ENCODE data around the gene ZNF181. TPM values are rescaled to one million over a fixed set of nuclear protein-coding genes. Genes with fewer than 3 reads are reported as not detected.
"Not testable (repeated sequence)": the region's sequence is repeated elsewhere in the genome, so short reads cannot be mapped to it uniquely, and the experiment has no call there.

ZNF181 gene
- 7.0 TPM for polyA plus RNA-seq (2013, experiment 1 of 2)
- polyA plus RNA-seq (2013, experiment 2 of 2): 7.2 TPM

DNA sequence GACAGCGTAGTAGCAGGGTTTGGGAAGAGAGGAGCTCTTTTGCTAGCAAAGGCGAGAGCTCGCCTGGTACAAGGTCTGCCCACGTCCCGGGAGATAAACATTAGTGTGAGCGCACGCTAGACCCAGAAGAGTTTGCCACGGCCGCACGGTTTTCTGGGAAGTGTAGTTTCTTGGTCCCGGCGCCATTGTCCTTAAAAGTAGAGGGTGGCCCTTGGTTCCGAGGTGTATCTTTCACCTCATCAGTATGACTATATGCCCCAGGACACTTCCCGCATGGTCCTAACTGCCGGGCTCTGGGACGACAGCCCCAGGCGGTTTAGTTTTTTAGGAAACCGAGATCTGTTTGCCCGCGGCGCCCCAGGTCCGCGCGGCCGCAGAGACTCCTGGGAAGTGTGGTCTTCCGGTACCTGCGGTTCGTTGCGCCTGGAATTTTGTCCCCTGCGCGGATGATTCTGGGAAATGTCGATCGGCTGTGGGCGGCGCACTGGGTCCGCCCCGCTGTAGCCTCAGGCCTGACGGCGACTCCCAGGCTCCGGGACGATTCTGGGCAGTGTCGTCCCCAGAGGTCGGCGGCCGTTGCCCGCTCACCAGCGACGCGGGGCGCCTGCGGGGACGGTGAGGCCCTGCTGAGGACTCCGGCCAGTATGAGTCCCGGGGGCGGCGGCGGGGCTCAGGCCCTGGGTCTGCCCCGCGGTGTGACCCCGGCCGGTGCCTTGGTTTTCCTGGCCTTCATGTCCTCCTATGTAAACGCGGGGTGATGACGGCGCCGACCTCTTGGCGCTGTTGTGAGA lies at the start of gene ZNF181:
ZNF181 (plus strand) TSS at position 498 of the 791 bp plus-strand sequence. CDS start 795 bp downstream, outside the sequence.
- Histone ChIP-seq H3K9ac (ENCODE audit: low read length) (peak within 1 kb of the TSS; percentile 82), H3K4me3 (ENCODE audit: low read length) (peak within 1 kb of the TSS; percentile 83), H3K36me3 (ENCODE audit: control insufficient read depth, insufficient read depth, low read length) (no peaks in the 10 kb centered on the region), H4K5ac (ENCODE audit: low read length) (no peak within 1 kb of the TSS), H3K27ac (ENCODE audit: low read depth, low read length) (peak within 1 kb of the TSS; percentile 75), H2BK15ac (replicated peaks; ENCODE audit: low read depth) (no peak within 1 kb of the TSS), H4K8ac (ENCODE audit: low read depth, low read length) (no peak within 1 kb of the TSS), H3K27me3 (ENCODE audit: insufficient read depth, low read length, poor library complexity) (no peaks in the 10 kb centered on the region), H3K56ac (ENCODE audit: low read length) (peak within 1 kb of the TSS; percentile 92), H2AK5ac (ENCODE audit: low read length) (no peak within 1 kb of the TSS), H3K4ac (ENCODE audit: low read depth, low read length) (peak within 1 kb of the TSS; percentile 29), H3K4me1 (ENCODE audit: control insufficient read depth, low read depth, low read length) (peaks cover 4% of the 10 kb centered on the region), H2BK5ac (ENCODE audit: low read length) (peak within 1 kb of the TSS; percentile 66), H3K18ac (ENCODE audit: low read length) (peak within 1 kb of the TSS; percentile 63), H3K23ac (ENCODE audit: low read length) (no peak within 1 kb of the TSS), H3K4me2 (ENCODE audit: low read length) (peak within 1 kb of the TSS; percentile 95), H3K79me2 (ENCODE audit: control insufficient read depth, insufficient read depth, low read length) (no peaks in the 10 kb centered on the region), H3K79me1 (ENCODE audit: low read length) (no peaks in the 10 kb centered on the region), H2BK120ac (ENCODE audit: low read depth, low read length) (no peak within 1 kb of the TSS)
- no CpG with 5 or more reads among the region's 67 CpGs for WGBS (ENCODE audit: extremely low coverage, insufficient coverage, low lambda C conversion rate)
- DNase-seq: peak; percentile 97

DNA sequence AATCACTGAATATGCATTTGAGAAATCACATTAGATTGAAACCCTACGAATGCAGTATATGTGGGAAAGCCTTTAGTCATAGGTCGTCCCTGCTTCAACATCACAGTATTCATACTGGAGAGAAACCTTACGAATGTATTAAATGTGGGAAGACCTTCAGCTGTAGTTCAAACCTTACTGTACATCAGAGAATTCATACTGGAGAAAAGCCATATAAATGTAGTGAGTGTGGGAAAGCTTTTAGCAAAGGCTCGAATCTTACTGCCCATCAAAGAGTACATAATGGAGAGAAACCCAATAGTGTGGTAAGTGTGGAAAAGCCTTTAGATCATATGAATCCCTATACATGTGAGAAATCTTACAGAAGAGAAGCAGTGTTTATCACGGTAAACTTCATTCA lies 48.8 kb upstream of the ZNF181 start:
- H3K36me3 ChIP-seq (ENCODE audit: control insufficient read depth, insufficient read depth, low read length); H3K27me3 ChIP-seq (ENCODE audit: insufficient read depth, low read length, poor library complexity); H3K79me1 ChIP-seq (ENCODE audit: low read length); H2AK5ac ChIP-seq (ENCODE audit: low read length); H3K23ac ChIP-seq (ENCODE audit: low read length); H4K5ac ChIP-seq (ENCODE audit: low read length); H2BK15ac ChIP-seq (replicated peaks; ENCODE audit: low read depth); H2BK120ac ChIP-seq (ENCODE audit: low read depth, low read length); H3K4me2 ChIP-seq (ENCODE audit: low read length); H4K8ac ChIP-seq (ENCODE audit: low read depth, low read length); H3K9ac ChIP-seq (ENCODE audit: low read length); H3K4ac ChIP-seq (ENCODE audit: low read depth, low read length); H3K4me3 ChIP-seq (ENCODE audit: low read length); H2BK5ac ChIP-seq (ENCODE audit: low read length); H3K27ac ChIP-seq (ENCODE audit: low read depth, low read length); H3K79me2 ChIP-seq (ENCODE audit: control insufficient read depth, insufficient read depth, low read length); DNase-seq; H3K18ac ChIP-seq (ENCODE audit: low read length); H3K56ac ChIP-seq (ENCODE audit: low read length); H3K4me1 ChIP-seq (ENCODE audit: control insufficient read depth, low read depth, low read length): not testable (repeated sequence)
- no CpG with 5 or more reads among the region's 5 CpGs for WGBS (ENCODE audit: extremely low coverage, insufficient coverage, low lambda C conversion rate)

DNA sequence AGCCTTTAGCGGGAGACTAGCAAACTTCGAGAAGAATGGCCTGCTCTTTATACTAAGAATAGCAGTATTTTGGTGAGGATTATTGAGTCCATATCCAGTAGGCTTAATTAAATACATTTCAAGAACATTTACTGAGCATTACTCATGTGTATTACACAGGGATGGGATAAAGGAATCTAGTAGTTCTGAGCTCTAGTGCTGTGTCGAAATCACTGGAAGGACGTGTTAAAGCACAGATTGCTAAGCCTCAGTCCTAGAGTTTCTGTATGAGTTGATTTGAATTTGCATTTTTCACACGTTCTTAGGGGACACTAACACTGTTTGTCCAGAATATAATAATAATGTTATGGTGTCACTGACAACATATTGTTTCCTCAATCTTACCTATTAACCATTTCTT lies 47.6 kb upstream of the ZNF181 start:
- Histone ChIP-seq H3K27ac (ENCODE audit: low read depth, low read length) (no peak overlapping the region), H3K56ac (ENCODE audit: low read length) (no peak overlapping the region), H3K4me1 (ENCODE audit: control insufficient read depth, low read depth, low read length) (no peaks in the 10 kb centered on the region), H3K36me3 (ENCODE audit: control insufficient read depth, insufficient read depth, low read length) (peaks cover 1% of the 10 kb centered on the region), H4K8ac (ENCODE audit: low read depth, low read length) (no peak overlapping the region), H2BK15ac (replicated peaks; ENCODE audit: low read depth) (no peak overlapping the region), H3K4ac (ENCODE audit: low read depth, low read length) (no peak overlapping the region), H4K5ac (ENCODE audit: low read length) (no peak overlapping the region), H3K23ac (ENCODE audit: low read length) (no peak overlapping the region), H3K4me2 (ENCODE audit: low read length) (no peak overlapping the region), H2BK5ac (ENCODE audit: low read length) (no peak overlapping the region), H3K18ac (ENCODE audit: low read length) (no peak overlapping the region), H3K4me3 (ENCODE audit: low read length) (no peak overlapping the region), H3K79me2 (ENCODE audit: control insufficient read depth, insufficient read depth, low read length) (no peaks in the 10 kb centered on the region), H3K27me3 (ENCODE audit: insufficient read depth, low read length, poor library complexity) (no peaks in the 10 kb centered on the region), H2BK120ac (ENCODE audit: low read depth, low read length) (no peak overlapping the region), H3K9ac (ENCODE audit: low read length) (no peak overlapping the region), H2AK5ac (ENCODE audit: low read length) (no peak overlapping the region), H3K79me1 (ENCODE audit: low read length) (no peaks in the 10 kb centered on the region)
- no CpG with 5 or more reads among the region's 5 CpGs for WGBS (ENCODE audit: extremely low coverage, insufficient coverage, low lambda C conversion rate)
- DNase-seq: no peak

DNA sequence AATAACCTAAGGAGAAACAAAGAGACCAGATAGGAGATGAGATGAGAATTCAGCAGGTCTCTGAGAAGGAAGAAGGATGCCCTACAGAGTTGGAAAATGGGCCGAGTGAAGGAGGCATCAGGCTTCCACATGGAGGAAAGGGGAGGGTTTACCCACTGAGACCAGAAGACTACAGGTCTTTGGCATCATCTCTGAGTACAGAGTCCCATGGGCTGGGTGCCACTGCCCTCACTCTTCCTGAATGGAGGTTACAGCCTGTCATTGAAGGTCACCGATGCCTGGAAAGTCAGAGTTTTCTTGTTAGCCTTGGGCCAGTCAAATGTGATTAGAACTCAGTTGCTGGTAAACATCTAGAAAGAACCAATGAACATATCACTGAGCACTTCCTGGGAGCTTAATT lies 46.7 kb upstream of the ZNF181 start:
- no peaks in the 10 kb centered on the region for H3K79me1 ChIP-seq (ENCODE audit: low read length)
- DNase-seq: no peak
- H2BK5ac ChIP-seq (ENCODE audit: low read length): no peak overlapping the region
- H2AK5ac ChIP-seq (ENCODE audit: low read length): no peak overlapping the region
- H4K8ac ChIP-seq (ENCODE audit: low read depth, low read length): no peak overlapping the region
- no peaks in the 10 kb centered on the region for H3K4me1 ChIP-seq (ENCODE audit: control insufficient read depth, low read depth, low read length)
- H3K4me3 ChIP-seq (ENCODE audit: low read length): no peak overlapping the region
- H3K18ac ChIP-seq (ENCODE audit: low read length): no peak overlapping the region
- H3K4ac ChIP-seq (ENCODE audit: low read depth, low read length): no peak overlapping the region
- no peak overlapping the region for H3K23ac ChIP-seq (ENCODE audit: low read length)
- H2BK120ac ChIP-seq (ENCODE audit: low read depth, low read length): no peak overlapping the region
- H3K56ac ChIP-seq (ENCODE audit: low read length): no peak overlapping the region
- no peaks in the 10 kb centered on the region for H3K36me3 ChIP-seq (ENCODE audit: control insufficient read depth, insufficient read depth, low read length)
- no peak overlapping the region for H3K27ac ChIP-seq (ENCODE audit: low read depth, low read length)
- no peak overlapping the region for H3K9ac ChIP-seq (ENCODE audit: low read length)
- WGBS (ENCODE audit: extremely low coverage, insufficient coverage, low lambda C conversion rate): no CpG with 5 or more reads among the region's 2 CpGs
- no peak overlapping the region for H3K4me2 ChIP-seq (ENCODE audit: low read length)
- H3K27me3 ChIP-seq (ENCODE audit: insufficient read depth, low read length, poor library complexity): no peaks in the 10 kb centered on the region
- no peak overlapping the region for H4K5ac ChIP-seq (ENCODE audit: low read length)
- H3K79me2 ChIP-seq (ENCODE audit: control insufficient read depth, insufficient read depth, low read length): no peaks in the 10 kb centered on the region
- no peak overlapping the region for H2BK15ac ChIP-seq (replicated peaks; ENCODE audit: low read depth)

DNA sequence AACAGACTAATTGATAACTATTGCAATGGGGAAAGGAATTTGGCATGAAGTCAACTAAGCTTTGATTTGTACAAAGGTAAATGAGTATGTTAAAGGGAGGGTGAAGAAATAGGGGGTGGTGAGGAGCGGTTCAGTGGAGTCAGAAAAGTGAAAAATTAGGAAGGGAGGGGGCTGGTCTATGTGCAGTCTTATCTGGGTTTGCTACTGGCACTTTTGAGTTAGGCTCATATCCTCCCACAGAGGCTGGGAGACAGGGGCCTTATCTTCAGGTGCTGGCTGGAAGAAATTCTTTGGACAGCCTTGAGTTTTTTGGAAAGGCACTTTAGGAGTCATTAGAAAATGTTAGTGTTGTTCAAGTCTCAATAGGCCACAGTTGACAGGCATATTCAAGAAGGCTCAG lies 45.5 kb upstream of the ZNF181 start:
- 100% methylated on average over 1 of the region's 1 CpG for WGBS (ENCODE audit: extremely low coverage, insufficient coverage, low lambda C conversion rate)
- Histone ChIP-seq H3K18ac (ENCODE audit: low read length) (no peak overlapping the region), H2BK15ac (replicated peaks; ENCODE audit: low read depth) (no peak overlapping the region), H4K5ac (ENCODE audit: low read length) (no peak overlapping the region), H3K4ac (ENCODE audit: low read depth, low read length) (no peak overlapping the region), H3K27ac (ENCODE audit: low read depth, low read length) (no peak overlapping the region), H3K4me1 (ENCODE audit: control insufficient read depth, low read depth, low read length) (no peaks in the 10 kb centered on the region), H3K56ac (ENCODE audit: low read length) (no peak overlapping the region), H3K4me2 (ENCODE audit: low read length) (no peak overlapping the region), H3K36me3 (ENCODE audit: control insufficient read depth, insufficient read depth, low read length) (no peaks in the 10 kb centered on the region), H2AK5ac (ENCODE audit: low read length) (no peak overlapping the region), H2BK5ac (ENCODE audit: low read length) (no peak overlapping the region), H2BK120ac (ENCODE audit: low read depth, low read length) (no peak overlapping the region), H3K79me2 (ENCODE audit: control insufficient read depth, insufficient read depth, low read length) (no peaks in the 10 kb centered on the region), H3K9ac (ENCODE audit: low read length) (no peak overlapping the region), H4K8ac (ENCODE audit: low read depth, low read length) (no peak overlapping the region), H3K27me3 (ENCODE audit: insufficient read depth, low read length, poor library complexity) (no peaks in the 10 kb centered on the region), H3K23ac (ENCODE audit: low read length) (no peak overlapping the region), H3K79me1 (ENCODE audit: low read length) (no peaks in the 10 kb centered on the region), H3K4me3 (ENCODE audit: low read length) (no peak overlapping the region)
- DNase-seq: no peak

DNA sequence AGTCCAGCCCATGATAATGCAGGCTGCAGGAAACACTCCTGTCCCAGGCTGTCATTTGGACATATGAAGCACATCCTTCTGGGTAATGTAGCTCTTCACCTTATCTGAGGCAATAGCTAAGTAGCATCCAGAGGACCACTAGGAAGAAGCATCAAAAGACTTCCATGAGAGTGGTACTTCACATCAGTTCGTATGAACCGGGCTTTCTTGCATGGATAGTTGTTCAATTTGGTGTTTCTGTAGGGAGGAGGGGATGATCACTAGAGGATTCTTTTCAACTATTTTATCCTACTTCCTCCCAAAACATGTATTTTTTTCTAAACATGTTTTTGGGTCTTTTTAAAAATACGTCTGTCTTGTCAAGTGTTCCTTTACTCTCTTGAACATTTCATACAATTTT lies 43.7 kb upstream of the ZNF181 start:
- Histone ChIP-seq H3K9ac (ENCODE audit: low read length) (no peak overlapping the region), H3K4me2 (ENCODE audit: low read length) (no peak overlapping the region), H3K79me2 (ENCODE audit: control insufficient read depth, insufficient read depth, low read length) (no peaks in the 10 kb centered on the region), H3K79me1 (ENCODE audit: low read length) (no peaks in the 10 kb centered on the region), H3K56ac (ENCODE audit: low read length) (no peak overlapping the region), H2BK15ac (replicated peaks; ENCODE audit: low read depth) (no peak overlapping the region), H3K4me3 (ENCODE audit: low read length) (no peak overlapping the region), H4K5ac (ENCODE audit: low read length) (no peak overlapping the region), H3K36me3 (ENCODE audit: control insufficient read depth, insufficient read depth, low read length) (no peaks in the 10 kb centered on the region), H2BK120ac (ENCODE audit: low read depth, low read length) (no peak overlapping the region), H2AK5ac (ENCODE audit: low read length) (no peak overlapping the region), H3K18ac (ENCODE audit: low read length) (no peak overlapping the region), H2BK5ac (ENCODE audit: low read length) (no peak overlapping the region), H3K27me3 (ENCODE audit: insufficient read depth, low read length, poor library complexity) (no peaks in the 10 kb centered on the region), H4K8ac (ENCODE audit: low read depth, low read length) (no peak overlapping the region), H3K27ac (ENCODE audit: low read depth, low read length) (no peak overlapping the region), H3K23ac (ENCODE audit: low read length) (no peak overlapping the region), H3K4me1 (ENCODE audit: control insufficient read depth, low read depth, low read length) (no peaks in the 10 kb centered on the region), H3K4ac (ENCODE audit: low read depth, low read length) (no peak overlapping the region)
- WGBS (ENCODE audit: extremely low coverage, insufficient coverage, low lambda C conversion rate): no CpG with 5 or more reads among the region's 3 CpGs
- DNase-seq: no peak
